Measurements from ENCODE around the gene DCLK1.

The DCLK1 gene

GRCh38 chr13:35727881-35728280 is 403.3 kb downstream of the DCLK1 start:
- DNase-seq (ENCODE audit: low read depth), result no peak

DNA sequence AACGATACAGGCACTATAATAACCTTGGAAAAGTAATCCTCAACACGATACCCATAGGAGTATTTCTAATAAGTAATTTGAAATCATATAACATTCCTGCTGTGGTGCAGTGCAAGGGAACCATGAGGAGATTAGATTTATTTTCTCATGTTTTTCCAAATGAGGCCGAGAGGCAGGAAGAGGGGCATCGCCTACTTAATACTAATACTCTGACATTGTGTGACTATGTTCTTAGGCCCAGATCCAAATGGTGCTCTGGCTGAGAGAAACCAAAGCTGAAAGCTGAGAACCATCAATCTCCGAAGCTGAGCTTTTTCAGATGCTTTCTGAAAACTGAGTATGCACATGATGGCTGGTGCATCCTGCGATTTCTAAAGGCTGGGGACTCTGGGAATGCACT is 406.7 kb downstream of the DCLK1 start:
- DNase-seq (ENCODE audit: low read depth), result no peak
- in situ Hi-C loops (cut with HindIII; ENCODE audit: low sequenced_read_pairs), result no loop called here
- H3K4me3 ChIP-seq (ENCODE audit: low read depth, low read length), result no peak overlapping the region
- TF ChIP-seq, protein P1, sequence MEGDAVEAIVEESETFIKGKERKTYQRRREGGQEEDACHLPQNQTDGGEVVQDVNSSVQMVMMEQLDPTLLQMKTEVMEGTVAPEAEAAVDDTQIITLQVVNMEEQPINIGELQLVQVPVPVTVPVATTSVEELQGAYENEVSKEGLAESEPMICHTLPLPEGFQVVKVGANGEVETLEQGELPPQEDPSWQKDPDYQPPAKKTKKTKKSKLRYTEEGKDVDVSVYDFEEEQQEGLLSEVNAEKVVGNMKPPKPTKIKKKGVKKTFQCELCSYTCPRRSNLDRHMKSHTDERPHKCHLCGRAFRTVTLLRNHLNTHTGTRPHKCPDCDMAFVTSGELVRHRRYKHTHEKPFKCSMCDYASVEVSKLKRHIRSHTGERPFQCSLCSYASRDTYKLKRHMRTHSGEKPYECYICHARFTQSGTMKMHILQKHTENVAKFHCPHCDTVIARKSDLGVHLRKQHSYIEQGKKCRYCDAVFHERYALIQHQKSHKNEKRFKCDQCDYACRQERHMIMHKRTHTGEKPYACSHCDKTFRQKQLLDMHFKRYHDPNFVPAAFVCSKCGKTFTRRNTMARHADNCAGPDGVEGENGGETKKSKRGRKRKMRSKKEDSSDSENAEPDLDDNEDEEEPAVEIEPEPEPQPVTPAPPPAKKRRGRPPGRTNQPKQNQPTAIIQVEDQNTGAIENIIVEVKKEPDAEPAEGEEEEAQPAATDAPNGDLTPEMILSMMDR (IDR thresholded peaks at IDR 0.05; ENCODE audit: low read depth, low read length, missing control alignments), result no peak

More at GRCh38 chr13:35727881-35728280, 403.3 kb downstream of the DCLK1 start:
- in situ Hi-C loops (cut with HindIII; ENCODE audit: low sequenced_read_pairs), result no loop called here
- TF ChIP-seq, protein P1 (IDR thresholded peaks at IDR 0.05; ENCODE audit: low read depth, low read length, missing control alignments), result no peak
- H3K4me3 ChIP-seq (ENCODE audit: low read depth, low read length), result no peak overlapping the region

DNA sequence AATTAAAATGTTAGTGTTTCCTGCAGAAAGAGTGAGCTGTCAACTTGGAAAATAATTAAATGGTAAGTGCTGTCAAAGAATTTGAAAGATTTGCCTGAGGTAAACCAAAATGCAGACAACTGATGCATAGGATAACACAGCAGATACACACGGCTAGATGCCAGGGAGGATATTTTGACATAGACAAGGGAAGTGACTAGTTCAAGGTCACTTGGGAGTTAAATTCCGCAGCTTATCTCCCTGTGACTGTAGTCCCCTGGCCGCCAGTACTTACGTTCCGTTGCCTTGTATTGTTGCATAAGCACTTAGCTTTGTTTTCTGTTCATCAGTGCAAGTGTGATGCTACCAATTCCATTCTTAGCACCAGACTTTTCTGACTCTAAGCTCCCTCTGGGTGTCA is 407.4 kb downstream of the DCLK1 start:
- in situ Hi-C loops (cut with HindIII; ENCODE audit: low sequenced_read_pairs), result no loop called here
- no peak overlapping the region for H3K4me3 ChIP-seq (ENCODE audit: low read depth, low read length)
- DNase-seq (ENCODE audit: low read depth), result no peak

GRCh38 chr13:35723053-35723461 is 408.1 kb downstream of the DCLK1 start:
- in situ Hi-C loops (cut with HindIII; ENCODE audit: low sequenced_read_pairs), result no loop called here
- TF ChIP-seq, protein P1 (IDR thresholded peaks at IDR 0.05; ENCODE audit: low read depth, low read length, missing control alignments), result no peak

More for the DNA sequence above, 407.4 kb downstream of the DCLK1 start:
- TF ChIP-seq, protein P1 (IDR thresholded peaks at IDR 0.05; ENCODE audit: low read depth, low read length, missing control alignments), result no peak

GRCh38 chr13:35722458-35723052 is 408.6 kb downstream of the DCLK1 start:
- H3K4me3 ChIP-seq (ENCODE audit: low read depth, low read length), result no peak overlapping the region
- TF ChIP-seq, protein P1 (IDR thresholded peaks at IDR 0.05; ENCODE audit: low read depth, low read length, missing control alignments), result no peak
- in situ Hi-C loops (cut with HindIII; ENCODE audit: low sequenced_read_pairs), result no loop called here
- no peak for DNase-seq (ENCODE audit: low read depth)

More at GRCh38 chr13:35723053-35723461, 408.1 kb downstream of the DCLK1 start:
- H3K4me3 ChIP-seq (ENCODE audit: low read depth, low read length), result no peak overlapping the region
- no peak for DNase-seq (ENCODE audit: low read depth)

GRCh38 chr13:35720690-35721554 is 410.3 kb downstream of the DCLK1 start:
- TF ChIP-seq, protein P1 (IDR thresholded peaks at IDR 0.05; ENCODE audit: low read depth, low read length, missing control alignments), result peak; percentile 98
- in situ Hi-C loops (cut with HindIII; ENCODE audit: low sequenced_read_pairs), result no loop called here
- H3K4me3 ChIP-seq (ENCODE audit: low read depth, low read length), result peak overlapping the region; percentile 13
- no peak for DNase-seq (ENCODE audit: low read depth)
